K562 (cell line): ENCODE measurements around the gene ZNF439. TPM values are rescaled to one million over a fixed set of nuclear protein-coding genes. Genes with fewer than 3 reads are reported as not detected.
A peak's percentile ranks its signal among the peaks of the same experiment; 100 is the strongest.

Experiments
- CBFB ChIP-seq: sonication (generic); formaldehyde crosslinking; IDR thresholded peaks from 2 replicates; pipeline ENCODE4 v1.4.0; 2020; ENCODE audit warnings: mild to moderate bottlenecking, missing genetic modification reagents
- CBX1 ChIP-seq: sonication (generic); IDR thresholded peaks from 2 replicates; pipeline ENCODE4 v1.6.1; 2016; ENCODE audit warnings: antibody characterized with exemption, low read depth, mild to moderate bottlenecking
- GABPA ChIP-seq: fragments of 200-800 bp; sonication (Bioruptor generic); conservative IDR thresholded peaks from 2 replicates; pipeline ENCODE4 v1.6.1; 2016; ENCODE audit warnings: low read depth, missing genetic modification characterization, missing compliant biosample characterization
- LEF1 ChIP-seq: fragments of 450-650 bp; IDR thresholded peaks from 2 replicates; pipeline ENCODE4 v1.6.1; 2016; ENCODE audit warnings: mild to moderate bottlenecking
- NR2F6 ChIP-seq: fragments of 450-650 bp; formaldehyde crosslinking; IDR thresholded peaks from 2 replicates; pipeline ENCODE4 v1.4.0; 2020; ENCODE audit warnings: mild to moderate bottlenecking
- POLR2B ChIP-seq: fragments of 450-650 bp; IDR thresholded peaks from 2 replicates; pipeline ENCODE4 v1.6.1; 2018; ENCODE audit warnings: low read depth; ENCODE audit not compliant: partially characterized antibody
- SNIP1 ChIP-seq: fragments of 450-650 bp; IDR thresholded peaks from 2 replicates; pipeline ENCODE4 v1.7.1; 2017; ENCODE audit warnings: low read depth, mild to moderate bottlenecking
- TAF1 ChIP-seq: IDR thresholded peaks from 2 replicates; pipeline ENCODE4 v1.6.1; 2011; ENCODE audit warnings: mild to moderate bottlenecking, low read length, moderate library complexity; ENCODE audit not compliant: insufficient read depth, control insufficient read depth, severe bottlenecking; ENCODE audit errors: extremely low read depth
- YBX1 ChIP-seq: fragments of 450-650 bp; IDR thresholded peaks from 2 replicates; pipeline ENCODE4 v1.7.1; 2016; ENCODE audit warnings: mild to moderate bottlenecking
- YY1 ChIP-seq, 3 experiments: IDR thresholded peaks; 2 replicates each; pipeline ENCODE4 v1.6.1; 2011; ENCODE audit warnings: low read length in 2 of 3, mild to moderate bottlenecking in 2 of 3, moderate library complexity in 2 of 3, borderline replicate concordance in 1 of 3, control low read depth in 1 of 3, low read depth in 1 of 3; ENCODE audit not compliant: insufficient read depth in 3 of 3, insufficient replicate concordance in 2 of 3, control insufficient read depth in 1 of 3, insufficient read length in 1 of 3; ENCODE audit errors: extremely low read depth in 1 of 3
- ZBTB1 ChIP-seq: sonication (generic); formaldehyde crosslinking; IDR thresholded peaks from 2 replicates; pipeline ENCODE4 v1.8.1; 2023; ENCODE audit warnings: missing genetic modification reagents, low read depth, mild to moderate bottlenecking, borderline replicate concordance
- polyA plus RNA-seq, 8 experiments: library from polyadenylated mRNA; depleted of rRNA in 4 of 8; stranded (reverse) in 5 of 8; unstranded in 3 of 8; fragments of >200 nt; fragmentation: Nextera tagmentation in 2 of 8; fragmentation: Illumina TruSeq in 1 of 8; extraction: Ambion mirVana in 2 of 8; extraction: Trizol in 1 of 8; gene quantifications; 2 replicates each; pipeline versions ENCODE4 v1.2.1 to v1.2.3, GENCODE V29; 2011 to 2014; ENCODE audit warnings: inconsistent platforms in 1 of 8, missing spikeins in 1 of 8
- total RNA-seq, 7 experiments: library from RNA; depleted of rRNA in 6 of 7; stranded (reverse); fragments of >200 nt in 6 of 7; fragmentation: Illumina TruSeq in 2 of 7; extraction: Trizol in 2 of 7; gene quantifications; 2 replicates each; pipeline versions ENCODE4 v1.2.1 to v1.2.3, GENCODE V29; 2011 to 2021; ENCODE audit warnings: low replicate concordance in 1 of 7
- TF ChIP-seq, protein P1 (sequence below), 2 experiments: IDR thresholded peaks in 1 of 2; conservative IDR thresholded peaks in 1 of 2; 2 replicates each; pipeline ENCODE4 v1.6.1; 2016; ENCODE audit warnings: low read depth in 2 of 2, mild to moderate bottlenecking in 1 of 2, missing compliant biosample characterization in 1 of 2, missing genetic modification characterization in 1 of 2, moderate library complexity in 1 of 2
- TF ChIP-seq, protein P2 (sequence below): sonication (generic); formaldehyde crosslinking; IDR thresholded peaks from 2 replicates; pipeline ENCODE4 v1.8.0; 2022; ENCODE audit warnings: missing genetic modification reagents, mild to moderate bottlenecking, borderline replicate concordance
- TF ChIP-seq, protein P3 (sequence below): fragments of 250-450 bp; sonication (Bioruptor Pico); IDR thresholded peaks from 2 replicates; pipeline ENCODE4 v1.5.0; 2021
- TF ChIP-seq, protein P4 (sequence below): fragments of 450-650 bp; formaldehyde crosslinking; conservative IDR thresholded peaks from 2 replicates; pipeline ENCODE4 v1.4.0; 2022; ENCODE audit warnings: mild to moderate bottlenecking, missing genetic modification characterization
- TF ChIP-seq, protein P5 (sequence below): fragments of 150-350 bp; IDR thresholded peaks from 2 replicates; pipeline ENCODE4 v1.6.1; 2014; ENCODE audit warnings: low read depth, mild to moderate bottlenecking, low read length, borderline replicate concordance

The ZNF439 gene
- total and polyA plus RNA-seq, 9 of the 15 experiments (the other 6 are each of a cell fraction or from before 2014, with no cell fraction given) = 0.04 to 0.18 (median 0.10) TPM; not detected in 3

DNA sequence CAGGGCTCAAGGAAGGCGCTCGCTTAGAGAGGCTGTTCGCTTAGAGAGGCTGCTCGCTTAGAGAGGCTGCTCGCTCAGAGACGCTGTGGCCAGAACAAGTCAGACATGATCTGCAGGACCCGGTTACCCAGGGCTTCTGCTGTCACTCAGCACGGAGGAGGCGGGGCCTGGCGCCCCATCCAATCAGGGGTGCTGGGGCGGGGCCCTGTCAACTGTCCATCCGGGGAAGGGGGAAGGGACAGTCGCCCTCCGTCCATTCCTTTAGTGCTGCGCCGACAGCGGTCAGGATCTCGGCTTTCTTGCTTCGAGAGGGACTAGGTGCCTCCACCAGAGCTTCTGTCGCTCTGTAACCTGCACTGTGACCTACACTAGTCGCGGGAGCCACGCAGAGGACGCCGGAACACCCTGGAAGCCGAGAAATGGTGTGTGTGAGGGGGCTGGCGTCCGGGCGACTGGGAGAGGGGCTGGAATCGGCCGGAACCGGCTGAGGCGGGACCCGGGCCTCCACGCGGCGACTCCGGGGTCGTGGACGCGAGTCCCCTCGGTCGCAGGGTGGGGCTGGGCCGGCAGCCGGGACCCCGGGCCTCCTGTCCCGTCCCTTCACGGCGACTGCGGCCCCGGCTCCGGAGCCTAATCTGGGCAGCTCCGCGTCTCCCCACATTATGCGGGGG, 34.4 kb upstream of the ZNF439 start, which contains the start of gene ZNF440 (continued):
- TF ChIP-seq, protein P1, sequence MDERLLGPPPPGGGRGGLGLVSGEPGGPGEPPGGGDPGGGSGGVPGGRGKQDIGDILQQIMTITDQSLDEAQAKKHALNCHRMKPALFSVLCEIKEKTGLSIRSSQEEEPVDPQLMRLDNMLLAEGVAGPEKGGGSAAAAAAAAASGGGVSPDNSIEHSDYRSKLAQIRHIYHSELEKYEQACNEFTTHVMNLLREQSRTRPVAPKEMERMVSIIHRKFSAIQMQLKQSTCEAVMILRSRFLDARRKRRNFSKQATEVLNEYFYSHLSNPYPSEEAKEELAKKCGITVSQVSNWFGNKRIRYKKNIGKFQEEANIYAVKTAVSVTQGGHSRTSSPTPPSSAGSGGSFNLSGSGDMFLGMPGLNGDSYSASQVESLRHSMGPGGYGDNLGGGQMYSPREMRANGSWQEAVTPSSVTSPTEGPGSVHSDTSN (CRISPR knock-in tag; IDR thresholded peaks at IDR 0.05; ENCODE audit: low read depth) = peak; percentile 96
- TF ChIP-seq, protein P1 (tag; conservative IDR thresholded peaks at IDR 0.05; ENCODE audit: low read depth) = peak; percentile 98
- TF ChIP-seq POLR2B (peak; percentile 98), NR2F6 (CRISPR knock-in tag) (no peak), GABPA (peak; percentile 62; the same call in 1 of the 2 replicates), YY1 (IDR thresholded peaks at IDR 0.05; ENCODE audit: borderline replicate concordance in 1 of 3, control insufficient read depth in 1 of 3, extremely low read depth in 1 of 3, insufficient read depth in 3 of 3, insufficient read length in 1 of 3, insufficient replicate concordance in 2 of 3, low read depth in 1 of 3, low read length in 2 of 3) (peak in 2 of 3 experiments; percentile 42 to 68), SNIP1 (no peak), ZBTB1 (CRISPR knock-in tag) (no peak), CBX1 (peak; percentile 85; the same call in 1 of the 2 replicates), LEF1 (no peak), TAF1 (peak; percentile 94), YBX1 (no peak), CBFB (CRISPR knock-in tag) (no peak)
- TF ChIP-seq, protein P2, sequence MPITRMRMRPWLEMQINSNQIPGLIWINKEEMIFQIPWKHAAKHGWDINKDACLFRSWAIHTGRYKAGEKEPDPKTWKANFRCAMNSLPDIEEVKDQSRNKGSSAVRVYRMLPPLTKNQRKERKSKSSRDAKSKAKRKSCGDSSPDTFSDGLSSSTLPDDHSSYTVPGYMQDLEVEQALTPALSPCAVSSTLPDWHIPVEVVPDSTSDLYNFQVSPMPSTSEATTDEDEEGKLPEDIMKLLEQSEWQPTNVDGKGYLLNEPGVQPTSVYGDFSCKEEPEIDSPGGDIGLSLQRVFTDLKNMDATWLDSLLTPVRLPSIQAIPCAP (CRISPR knock-in tag) = no peak
- TF ChIP-seq, protein P3, sequence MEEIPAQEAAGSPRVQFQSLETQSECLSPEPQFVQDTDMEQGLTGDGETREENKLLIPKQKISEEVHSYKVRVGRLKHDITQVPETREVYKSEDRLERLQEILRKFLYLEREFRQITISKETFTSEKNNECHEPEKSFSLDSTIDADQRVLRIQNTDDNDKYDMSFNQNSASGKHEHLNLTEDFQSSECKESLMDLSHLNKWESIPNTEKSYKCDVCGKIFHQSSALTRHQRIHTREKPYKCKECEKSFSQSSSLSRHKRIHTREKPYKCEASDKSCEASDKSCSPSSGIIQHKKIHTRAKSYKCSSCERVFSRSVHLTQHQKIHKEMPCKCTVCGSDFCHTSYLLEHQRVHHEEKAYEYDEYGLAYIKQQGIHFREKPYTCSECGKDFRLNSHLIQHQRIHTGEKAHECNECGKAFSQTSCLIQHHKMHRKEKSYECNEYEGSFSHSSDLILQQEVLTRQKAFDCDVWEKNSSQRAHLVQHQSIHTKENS (CRISPR knock-in tag) = no peak
- TF ChIP-seq, protein P4, sequence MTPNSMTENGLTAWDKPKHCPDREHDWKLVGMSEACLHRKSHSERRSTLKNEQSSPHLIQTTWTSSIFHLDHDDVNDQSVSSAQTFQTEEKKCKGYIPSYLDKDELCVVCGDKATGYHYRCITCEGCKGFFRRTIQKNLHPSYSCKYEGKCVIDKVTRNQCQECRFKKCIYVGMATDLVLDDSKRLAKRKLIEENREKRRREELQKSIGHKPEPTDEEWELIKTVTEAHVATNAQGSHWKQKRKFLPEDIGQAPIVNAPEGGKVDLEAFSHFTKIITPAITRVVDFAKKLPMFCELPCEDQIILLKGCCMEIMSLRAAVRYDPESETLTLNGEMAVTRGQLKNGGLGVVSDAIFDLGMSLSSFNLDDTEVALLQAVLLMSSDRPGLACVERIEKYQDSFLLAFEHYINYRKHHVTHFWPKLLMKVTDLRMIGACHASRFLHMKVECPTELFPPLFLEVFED = 0 out of 2 replicates have a peak, but pooled peaks have one; percentile 35
- TF ChIP-seq, protein P5, sequence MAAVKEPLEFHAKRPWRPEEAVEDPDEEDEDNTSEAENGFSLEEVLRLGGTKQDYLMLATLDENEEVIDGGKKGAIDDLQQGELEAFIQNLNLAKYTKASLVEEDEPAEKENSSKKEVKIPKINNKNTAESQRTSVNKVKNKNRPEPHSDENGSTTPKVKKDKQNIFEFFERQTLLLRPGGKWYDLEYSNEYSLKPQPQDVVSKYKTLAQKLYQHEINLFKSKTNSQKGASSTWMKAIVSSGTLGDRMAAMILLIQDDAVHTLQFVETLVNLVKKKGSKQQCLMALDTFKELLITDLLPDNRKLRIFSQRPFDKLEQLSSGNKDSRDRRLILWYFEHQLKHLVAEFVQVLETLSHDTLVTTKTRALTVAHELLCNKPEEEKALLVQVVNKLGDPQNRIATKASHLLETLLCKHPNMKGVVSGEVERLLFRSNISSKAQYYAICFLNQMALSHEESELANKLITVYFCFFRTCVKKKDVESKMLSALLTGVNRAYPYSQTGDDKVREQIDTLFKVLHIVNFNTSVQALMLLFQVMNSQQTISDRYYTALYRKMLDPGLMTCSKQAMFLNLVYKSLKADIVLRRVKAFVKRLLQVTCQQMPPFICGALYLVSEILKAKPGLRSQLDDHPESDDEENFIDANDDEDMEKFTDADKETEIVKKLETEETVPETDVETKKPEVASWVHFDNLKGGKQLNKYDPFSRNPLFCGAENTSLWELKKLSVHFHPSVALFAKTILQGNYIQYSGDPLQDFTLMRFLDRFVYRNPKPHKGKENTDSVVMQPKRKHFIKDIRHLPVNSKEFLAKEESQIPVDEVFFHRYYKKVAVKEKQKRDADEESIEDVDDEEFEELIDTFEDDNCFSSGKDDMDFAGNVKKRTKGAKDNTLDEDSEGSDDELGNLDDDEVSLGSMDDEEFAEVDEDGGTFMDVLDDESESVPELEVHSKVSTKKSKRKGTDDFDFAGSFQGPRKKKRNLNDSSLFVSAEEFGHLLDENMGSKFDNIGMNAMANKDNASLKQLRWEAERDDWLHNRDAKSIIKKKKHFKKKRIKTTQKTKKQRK = no peak
